ENCODE data around the gene MORN1.

MORN1 gene

DNA sequence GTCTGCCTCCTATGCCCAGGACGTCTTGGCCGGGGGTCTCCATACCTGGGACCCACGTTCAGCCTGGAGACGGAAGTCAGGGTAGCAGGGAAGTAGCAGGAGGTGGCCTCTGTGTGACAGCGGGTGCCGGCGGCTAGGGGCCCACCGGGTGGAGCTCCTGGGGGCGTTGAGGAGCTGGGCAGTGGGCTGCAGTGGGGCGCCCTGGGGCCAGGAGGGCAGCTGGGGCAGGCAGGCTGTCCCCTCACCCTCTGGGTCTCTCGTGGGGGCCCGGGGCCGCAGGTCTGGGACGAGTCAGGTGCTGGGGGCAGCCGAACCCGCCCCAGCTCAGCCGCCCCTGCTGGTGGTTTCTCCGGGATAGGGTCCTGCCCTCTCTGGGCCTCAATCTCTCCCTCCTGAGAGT, 35.7 kb upstream of the MORN1 start:
- Histone ChIP-seq H3K27ac (replicated peaks) (no peak overlapping the region), H3K4me3 (replicated peaks; ENCODE audit: insufficient read depth, low read length) (no peak overlapping the region), H3K27me3 (ENCODE audit: insufficient read depth, poor library complexity, severe bottlenecking) (no peaks in the 10 kb centered on the region)
- no peak for DNase-seq (ENCODE audit: low read depth in 1 of 2, low spot score in 1 of 2)
- TF ChIP-seq, protein P1, sequence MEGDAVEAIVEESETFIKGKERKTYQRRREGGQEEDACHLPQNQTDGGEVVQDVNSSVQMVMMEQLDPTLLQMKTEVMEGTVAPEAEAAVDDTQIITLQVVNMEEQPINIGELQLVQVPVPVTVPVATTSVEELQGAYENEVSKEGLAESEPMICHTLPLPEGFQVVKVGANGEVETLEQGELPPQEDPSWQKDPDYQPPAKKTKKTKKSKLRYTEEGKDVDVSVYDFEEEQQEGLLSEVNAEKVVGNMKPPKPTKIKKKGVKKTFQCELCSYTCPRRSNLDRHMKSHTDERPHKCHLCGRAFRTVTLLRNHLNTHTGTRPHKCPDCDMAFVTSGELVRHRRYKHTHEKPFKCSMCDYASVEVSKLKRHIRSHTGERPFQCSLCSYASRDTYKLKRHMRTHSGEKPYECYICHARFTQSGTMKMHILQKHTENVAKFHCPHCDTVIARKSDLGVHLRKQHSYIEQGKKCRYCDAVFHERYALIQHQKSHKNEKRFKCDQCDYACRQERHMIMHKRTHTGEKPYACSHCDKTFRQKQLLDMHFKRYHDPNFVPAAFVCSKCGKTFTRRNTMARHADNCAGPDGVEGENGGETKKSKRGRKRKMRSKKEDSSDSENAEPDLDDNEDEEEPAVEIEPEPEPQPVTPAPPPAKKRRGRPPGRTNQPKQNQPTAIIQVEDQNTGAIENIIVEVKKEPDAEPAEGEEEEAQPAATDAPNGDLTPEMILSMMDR (IDR thresholded peaks at IDR 0.05; ENCODE audit: insufficient read depth, low read length) = no peak
- TF ChIP-seq, protein P2, sequence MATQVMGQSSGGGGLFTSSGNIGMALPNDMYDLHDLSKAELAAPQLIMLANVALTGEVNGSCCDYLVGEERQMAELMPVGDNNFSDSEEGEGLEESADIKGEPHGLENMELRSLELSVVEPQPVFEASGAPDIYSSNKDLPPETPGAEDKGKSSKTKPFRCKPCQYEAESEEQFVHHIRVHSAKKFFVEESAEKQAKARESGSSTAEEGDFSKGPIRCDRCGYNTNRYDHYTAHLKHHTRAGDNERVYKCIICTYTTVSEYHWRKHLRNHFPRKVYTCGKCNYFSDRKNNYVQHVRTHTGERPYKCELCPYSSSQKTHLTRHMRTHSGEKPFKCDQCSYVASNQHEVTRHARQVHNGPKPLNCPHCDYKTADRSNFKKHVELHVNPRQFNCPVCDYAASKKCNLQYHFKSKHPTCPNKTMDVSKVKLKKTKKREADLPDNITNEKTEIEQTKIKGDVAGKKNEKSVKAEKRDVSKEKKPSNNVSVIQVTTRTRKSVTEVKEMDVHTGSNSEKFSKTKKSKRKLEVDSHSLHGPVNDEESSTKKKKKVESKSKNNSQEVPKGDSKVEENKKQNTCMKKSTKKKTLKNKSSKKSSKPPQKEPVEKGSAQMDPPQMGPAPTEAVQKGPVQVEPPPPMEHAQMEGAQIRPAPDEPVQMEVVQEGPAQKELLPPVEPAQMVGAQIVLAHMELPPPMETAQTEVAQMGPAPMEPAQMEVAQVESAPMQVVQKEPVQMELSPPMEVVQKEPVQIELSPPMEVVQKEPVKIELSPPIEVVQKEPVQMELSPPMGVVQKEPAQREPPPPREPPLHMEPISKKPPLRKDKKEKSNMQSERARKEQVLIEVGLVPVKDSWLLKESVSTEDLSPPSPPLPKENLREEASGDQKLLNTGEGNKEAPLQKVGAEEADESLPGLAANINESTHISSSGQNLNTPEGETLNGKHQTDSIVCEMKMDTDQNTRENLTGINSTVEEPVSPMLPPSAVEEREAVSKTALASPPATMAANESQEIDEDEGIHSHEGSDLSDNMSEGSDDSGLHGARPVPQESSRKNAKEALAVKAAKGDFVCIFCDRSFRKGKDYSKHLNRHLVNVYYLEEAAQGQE (IDR thresholded peaks at IDR 0.05; ENCODE audit: insufficient replicate concordance, low read depth) = no peak
- TF ChIP-seq POLR2AphosphoS5 (IDR thresholded peaks at IDR 0.05; ENCODE audit: low read depth) (no peak), SPI1 (IDR thresholded peaks at IDR 0.05; ENCODE audit: borderline replicate concordance, low read depth) (no peak), GABPA (IDR thresholded peaks at IDR 0.05; ENCODE audit: low read depth) (no peak)

DNA sequence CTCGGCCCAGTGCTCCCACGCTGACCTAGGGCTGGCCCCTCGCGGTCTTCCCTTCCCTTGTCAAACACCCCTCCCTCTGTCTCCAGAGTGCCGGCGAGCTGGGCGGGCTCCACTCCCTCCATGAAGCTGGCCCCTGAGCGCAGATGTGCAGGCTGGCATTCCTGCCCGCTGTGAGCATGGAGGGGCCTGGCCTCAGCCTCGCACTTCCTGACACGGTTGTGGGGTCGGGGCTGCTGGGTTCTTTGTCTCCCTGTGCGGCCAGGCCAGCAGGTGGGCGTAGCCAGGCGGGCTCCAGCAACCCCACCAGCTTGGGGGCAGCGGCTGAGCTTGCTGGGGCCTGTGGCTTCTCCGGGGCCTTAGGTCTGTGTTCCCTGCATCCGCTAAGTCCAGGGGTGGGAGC, 35.2 kb upstream of the MORN1 start:
- Histone ChIP-seq H3K27me3 (ENCODE audit: insufficient read depth, poor library complexity, severe bottlenecking) (no peaks in the 10 kb centered on the region), H3K27ac (replicated peaks) (no peak overlapping the region), H3K4me3 (replicated peaks; ENCODE audit: insufficient read depth, low read length) (no peak overlapping the region)
- TF ChIP-seq SPI1 (IDR thresholded peaks at IDR 0.05; ENCODE audit: borderline replicate concordance, low read depth) (no peak), POLR2AphosphoS5 (IDR thresholded peaks at IDR 0.05; ENCODE audit: low read depth) (no peak)
- no peak for DNase-seq (ENCODE audit: low read depth in 1 of 2, low spot score in 1 of 2)

DNA sequence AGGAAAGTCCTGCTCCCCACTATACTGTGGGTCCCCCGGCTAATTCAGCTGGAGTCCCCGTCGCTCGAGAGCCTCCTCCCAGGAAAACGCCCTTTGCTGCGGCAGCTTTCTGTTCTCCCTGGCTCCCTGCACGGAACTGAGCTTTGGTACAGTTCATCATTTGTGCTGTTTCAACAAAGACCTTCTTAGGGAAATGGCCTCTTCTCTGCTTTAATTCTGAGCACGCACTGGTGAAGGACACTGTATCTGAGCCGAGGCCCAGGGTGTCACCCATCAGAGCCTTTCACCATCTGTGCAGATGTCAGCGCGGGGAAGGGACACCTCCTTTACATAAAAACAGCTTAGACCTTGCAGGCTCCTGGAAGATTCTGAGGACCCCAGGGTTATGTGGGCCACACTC, 34.5 kb upstream of the MORN1 start:
- Histone ChIP-seq H3K4me3 (replicated peaks; ENCODE audit: insufficient read depth, low read length) (no peak overlapping the region), H3K27me3 (ENCODE audit: insufficient read depth, poor library complexity, severe bottlenecking) (no peaks in the 10 kb centered on the region), H3K27ac (replicated peaks) (no peak overlapping the region)
- TF ChIP-seq, protein P1 (IDR thresholded peaks at IDR 0.05; ENCODE audit: insufficient read depth, low read length) = no peak
- TF ChIP-seq, protein P2 (IDR thresholded peaks at IDR 0.05; ENCODE audit: insufficient replicate concordance, low read depth) = no peak
- TF ChIP-seq SPI1 (IDR thresholded peaks at IDR 0.05; ENCODE audit: borderline replicate concordance, low read depth) (no peak), POLR2AphosphoS5 (IDR thresholded peaks at IDR 0.05; ENCODE audit: low read depth) (no peak), GABPA (IDR thresholded peaks at IDR 0.05; ENCODE audit: low read depth) (no peak)
- no peak for DNase-seq (ENCODE audit: low read depth in 1 of 2, low spot score in 1 of 2)

DNA sequence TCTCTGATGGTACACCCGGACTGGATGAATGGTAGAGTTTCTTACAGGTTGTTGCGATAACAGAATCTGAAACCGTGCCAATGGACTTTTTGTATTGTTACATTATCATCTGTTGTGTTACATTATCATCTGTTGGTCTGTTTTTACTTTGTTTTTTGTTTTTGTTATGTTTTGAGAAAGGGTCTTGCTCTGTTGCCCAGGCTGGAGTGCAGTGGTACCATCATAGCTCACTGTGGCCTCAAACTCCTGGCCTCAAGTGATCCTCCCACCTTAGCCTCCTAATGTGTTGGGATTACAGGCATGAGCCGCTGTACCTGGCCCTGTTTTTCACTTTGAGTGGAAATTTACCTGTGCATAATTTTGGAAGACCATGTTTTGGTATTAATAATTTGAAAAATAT, 31.2 kb upstream of the MORN1 start:
- H3K4me3 ChIP-seq (replicated peaks; ENCODE audit: insufficient read depth, low read length) = no peak overlapping the region
- H3K27ac ChIP-seq (replicated peaks) = no peak overlapping the region
- DNase-seq (ENCODE audit: low read depth in 1 of 2, low spot score in 1 of 2) = no peak
- H3K27me3 ChIP-seq (ENCODE audit: insufficient read depth, poor library complexity, severe bottlenecking) = peaks cover 16% of the 10 kb centered on the region
- TF ChIP-seq, protein P2 (IDR thresholded peaks at IDR 0.05; ENCODE audit: insufficient replicate concordance, low read depth) = no peak
- no peak for TF ChIP-seq GABPA (IDR thresholded peaks at IDR 0.05; ENCODE audit: low read depth)
- TF ChIP-seq POLR2AphosphoS5 (IDR thresholded peaks at IDR 0.05; ENCODE audit: low read depth) = no peak
- TF ChIP-seq SPI1 (IDR thresholded peaks at IDR 0.05; ENCODE audit: borderline replicate concordance, low read depth) = no peak
- TF ChIP-seq, protein P1 (IDR thresholded peaks at IDR 0.05; ENCODE audit: insufficient read depth, low read length) = no peak

Data from HL-60 (cell line).